Measurements from ENCODE around the gene AUTS2.

The AUTS2 gene

GRCh38 chr7:69674701-69675182 lies 76.5 kb downstream of the AUTS2 start:
- no peak for TF ChIP-seq CTCF (IDR thresholded peaks at IDR 0.05; ENCODE audit: borderline replicate concordance, insufficient read depth, low read depth, low read length)
- no peak overlapping the region for H3K4me3 ChIP-seq (ENCODE audit: low read depth, low read length)

- TF ChIP-seq CTCF (IDR thresholded peaks at IDR 0.05; ENCODE audit: borderline replicate concordance, insufficient read depth, low read depth, low read length): no peak
- H3K4me3 ChIP-seq (ENCODE audit: low read depth, low read length): no peak overlapping the region
These were observed 78.0 kb downstream of the AUTS2 start for GRCh38 chr7:69676247-69676646.

GRCh38 chr7:69677054-69677852 lies 79.0 kb downstream of the AUTS2 start:
- peak; percentile 41; the same call in 1 of the 2 replicates for TF ChIP-seq CTCF (IDR thresholded peaks at IDR 0.05; ENCODE audit: borderline replicate concordance, insufficient read depth, low read depth, low read length)
- no peak overlapping the region for H3K4me3 ChIP-seq (ENCODE audit: low read depth, low read length)

GRCh38 chr7:69677881-69678493 lies 79.7 kb downstream of the AUTS2 start:
- no peak for TF ChIP-seq CTCF (IDR thresholded peaks at IDR 0.05; ENCODE audit: borderline replicate concordance, insufficient read depth, low read depth, low read length)

GRCh38 chr7:69678494-69679187 lies 80.4 kb downstream of the AUTS2 start:
- no peak for TF ChIP-seq CTCF (IDR thresholded peaks at IDR 0.05; ENCODE audit: borderline replicate concordance, insufficient read depth, low read depth, low read length)
- no peak overlapping the region for H3K4me3 ChIP-seq (ENCODE audit: low read depth, low read length)

More at GRCh38 chr7:69677881-69678493, 79.7 kb downstream of the AUTS2 start:
- no peak overlapping the region for H3K4me3 ChIP-seq (ENCODE audit: low read depth, low read length)

GRCh38 chr7:69681181-69681580 lies 82.9 kb downstream of the AUTS2 start:
- TF ChIP-seq CTCF (IDR thresholded peaks at IDR 0.05; ENCODE audit: borderline replicate concordance, insufficient read depth, low read depth, low read length): no peak
- H3K4me3 ChIP-seq (ENCODE audit: low read depth, low read length): no peak overlapping the region

All from GM12875 (cell line).